Neural progenitor cell (in vitro differentiated cells): Measurements from ENCODE around the gene MAN1A1.

Experiments used
- CTCF ChIP-seq: fragments of 200-600 bp; sonication (generic); IDR thresholded peaks from 2 replicates; pipeline ENCODE4 v1.5.1; 2017; ENCODE audit warnings: antibody characterized with exemption, mild to moderate bottlenecking
- EZH2 ChIP-seq: fragments of 200-600 bp; sonication (generic); IDR thresholded peaks from 2 replicates; pipeline ENCODE4 v1.6.1; 2017; ENCODE audit warnings: antibody characterized with exemption, mild to moderate bottlenecking, moderate library complexity

GRCh38 chr6:119348096-119348747, 1.3 kb downstream of the MAN1A1 start:
- TF ChIP-seq CTCF = no peak
- TF ChIP-seq EZH2 = peak; percentile 74
